ENCODE data around the gene CREB1. TPM values are rescaled to one million over a fixed set of nuclear protein-coding genes. Genes with fewer than 3 reads are reported as not detected.

Gene CREB1
- total RNA-seq, 1 experiment from 2014 or later = 43.5 TPM

GRCh38 chr2:207483477-207483876, 46.3 kb upstream of the CREB1 start:
- no peaks in the 10 kb centered on the region for H3K9me3 ChIP-seq (ENCODE audit: low read length)
- H3K4me1 ChIP-seq (ENCODE audit: insufficient read depth, low read length) = peaks cover 43% of the 10 kb centered on the region
- no peaks in the 10 kb centered on the region for H4K20me1 ChIP-seq (ENCODE audit: low read length)
- H3K36me3 ChIP-seq (ENCODE audit: low read depth, low read length) = no peaks in the 10 kb centered on the region
- DNase-seq (no peak), ATAC-seq (no peak)
- no peaks in the 10 kb centered on the region for H3K27me3 ChIP-seq (ENCODE audit: low read length)
- no peak overlapping the region for H3K4me3 ChIP-seq (ENCODE audit: low read length)
- H3K27ac ChIP-seq (ENCODE audit: low read length) = peak overlapping the region; percentile 59
- no peaks in the 10 kb centered on the region for H3K9me2 ChIP-seq (replicated peaks; ENCODE audit: low read length)
- H2AFZ ChIP-seq (ENCODE audit: low read length) = no peak overlapping the region
- ChIA-PET POLR2A (ENCODE audit: unreplicated experiment) (no interaction called here), CTCF (no interaction called here)
- H3K79me2 ChIP-seq (ENCODE audit: low read length) = no peaks in the 10 kb centered on the region
- intact Hi-C loops (cut with micrococcal nuclease) = no loop called here
- peak overlapping the region; percentile 47 for H3K4me2 ChIP-seq (ENCODE audit: low read length)
- TF ChIP-seq EZH2 (IDR thresholded peaks at IDR 0.05; ENCODE audit: low read length, unreplicated experiment) = no peak
- TF ChIP-seq, protein P1, sequence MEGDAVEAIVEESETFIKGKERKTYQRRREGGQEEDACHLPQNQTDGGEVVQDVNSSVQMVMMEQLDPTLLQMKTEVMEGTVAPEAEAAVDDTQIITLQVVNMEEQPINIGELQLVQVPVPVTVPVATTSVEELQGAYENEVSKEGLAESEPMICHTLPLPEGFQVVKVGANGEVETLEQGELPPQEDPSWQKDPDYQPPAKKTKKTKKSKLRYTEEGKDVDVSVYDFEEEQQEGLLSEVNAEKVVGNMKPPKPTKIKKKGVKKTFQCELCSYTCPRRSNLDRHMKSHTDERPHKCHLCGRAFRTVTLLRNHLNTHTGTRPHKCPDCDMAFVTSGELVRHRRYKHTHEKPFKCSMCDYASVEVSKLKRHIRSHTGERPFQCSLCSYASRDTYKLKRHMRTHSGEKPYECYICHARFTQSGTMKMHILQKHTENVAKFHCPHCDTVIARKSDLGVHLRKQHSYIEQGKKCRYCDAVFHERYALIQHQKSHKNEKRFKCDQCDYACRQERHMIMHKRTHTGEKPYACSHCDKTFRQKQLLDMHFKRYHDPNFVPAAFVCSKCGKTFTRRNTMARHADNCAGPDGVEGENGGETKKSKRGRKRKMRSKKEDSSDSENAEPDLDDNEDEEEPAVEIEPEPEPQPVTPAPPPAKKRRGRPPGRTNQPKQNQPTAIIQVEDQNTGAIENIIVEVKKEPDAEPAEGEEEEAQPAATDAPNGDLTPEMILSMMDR (conservative IDR thresholded peaks at IDR 0.05; ENCODE audit: low read depth, low read length) = no peak
- TF ChIP-seq EZH2phosphoT487 (IDR thresholded peaks at IDR 0.05; ENCODE audit: borderline replicate concordance, low read length) = no peak
- H3K9ac ChIP-seq (ENCODE audit: low read length) = no peak overlapping the region
- no TSS peak for BruUV-seq (replicated peaks)
- no peaks in the 10 kb centered on the region for H3F3A ChIP-seq (ENCODE audit: low read length, unreplicated experiment)

- ATAC-seq (no peak), DNase-seq (no peak)
- POLR2A ChIA-PET (ENCODE audit: unreplicated experiment) = no interaction called here
- Histone ChIP-seq H3K27me3 (ENCODE audit: low read length) (no peaks in the 10 kb centered on the region), H3F3A (ENCODE audit: low read length, unreplicated experiment) (no peaks in the 10 kb centered on the region), H4K20me1 (ENCODE audit: low read length) (no peaks in the 10 kb centered on the region), H3K4me3 (ENCODE audit: low read length) (no peak overlapping the region), H3K36me3 (ENCODE audit: low read depth, low read length) (no peaks in the 10 kb centered on the region), H3K9me2 (replicated peaks; ENCODE audit: low read length) (no peaks in the 10 kb centered on the region), H3K9ac (ENCODE audit: low read length) (no peak overlapping the region), H3K79me2 (ENCODE audit: low read length) (no peaks in the 10 kb centered on the region), H3K4me1 (ENCODE audit: insufficient read depth, low read length) (peaks cover 40% of the 10 kb centered on the region), H3K4me2 (ENCODE audit: low read length) (no peak overlapping the region), H2AFZ (ENCODE audit: low read length) (no peak overlapping the region), H3K27ac (ENCODE audit: low read length) (no peak overlapping the region), H3K9me3 (ENCODE audit: low read length) (no peaks in the 10 kb centered on the region)
- intact Hi-C loops (cut with micrococcal nuclease) = no loop called here
- CTCF ChIA-PET = no interaction called here
- TF ChIP-seq EZH2phosphoT487 (IDR thresholded peaks at IDR 0.05; ENCODE audit: borderline replicate concordance, low read length) (no peak), EZH2 (IDR thresholded peaks at IDR 0.05; ENCODE audit: low read length, unreplicated experiment) (no peak)
- TF ChIP-seq, protein P1 (conservative IDR thresholded peaks at IDR 0.05; ENCODE audit: low read depth, low read length) = no peak
- no TSS peak for BruUV-seq (replicated peaks)
Observed at GRCh38 chr2:207484444-207485391, 45.0 kb upstream of the CREB1 start.

Measured in PC-3 (cell line).